HG02798 (cell line): ENCODE measurements around the gene FAM227B.
"Not testable (repeated sequence)": the region's sequence is repeated elsewhere in the genome, so short reads cannot be mapped to it uniquely, and the experiment has no call there.

Experiments
- ATAC-seq: cut with Tn5 transposase; IDR thresholded peaks from one replicate; pipeline ENCODE4 v1.9.1; 2021; ENCODE audit warnings: mild to moderate bottlenecking; ENCODE audit not compliant: unreplicated experiment, poor library complexity

Gene FAM227B, protein sequence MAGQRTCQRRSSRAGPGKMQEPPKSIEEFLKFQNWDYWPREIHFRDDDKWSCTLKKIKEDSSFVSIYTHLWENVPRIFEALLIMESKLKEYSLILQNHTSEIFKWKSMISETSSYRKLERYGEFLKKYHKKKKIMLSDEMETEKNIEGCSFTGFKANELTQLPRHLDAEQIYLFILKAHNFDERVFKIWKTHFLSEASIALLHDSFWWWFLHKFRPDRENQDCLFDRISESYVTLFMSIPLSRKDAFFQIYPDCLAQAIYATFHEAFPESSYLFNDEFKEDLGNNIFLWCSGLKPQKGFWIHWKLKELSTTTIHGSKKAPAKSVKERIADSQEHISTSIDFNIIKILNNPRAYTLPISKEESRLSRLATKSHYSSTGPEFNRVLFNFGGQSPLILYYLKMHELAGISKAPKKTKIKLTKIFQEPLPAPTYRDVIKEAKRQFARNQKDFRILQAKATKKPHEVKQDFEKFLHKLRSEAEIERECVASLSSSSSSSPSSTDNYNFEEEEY

DNA sequence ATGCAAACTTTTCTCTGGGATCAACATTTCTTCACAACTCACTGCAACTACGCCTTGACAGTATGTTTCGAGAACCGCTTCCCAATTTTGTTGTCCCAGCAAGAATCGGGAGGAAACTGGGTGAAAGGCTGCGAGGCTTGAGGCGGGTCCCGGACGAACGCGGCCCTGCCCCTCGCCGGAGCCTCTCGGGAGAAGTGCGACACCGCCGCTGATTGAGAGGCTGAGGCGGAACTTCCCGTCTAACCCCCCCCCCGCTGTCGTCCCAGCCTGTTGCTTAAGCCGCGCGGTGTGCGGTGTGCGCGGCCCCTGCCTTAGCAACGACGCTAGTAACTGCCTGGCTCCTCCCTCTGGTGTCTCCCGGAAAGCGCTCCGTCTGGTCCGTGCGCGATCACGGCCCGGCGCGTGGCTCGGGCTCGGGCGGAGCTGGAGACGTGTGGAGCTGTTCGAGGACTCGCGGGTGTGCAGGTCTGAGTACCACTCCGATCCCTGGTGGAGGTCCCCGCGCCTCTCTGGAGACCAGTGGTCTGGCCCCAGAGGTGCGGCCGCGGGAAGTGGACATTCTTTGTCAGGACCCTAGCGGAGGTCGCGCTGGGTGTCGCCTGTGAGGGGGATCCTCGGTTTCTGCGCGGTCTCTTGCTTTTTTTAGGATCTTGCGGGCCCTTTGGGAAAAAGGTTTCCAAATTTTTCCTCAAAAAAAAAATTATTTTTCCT, at the start of gene FAM227B, which contains the start of gene DTWD1:
TSS of gene FAM227B (minus strand) at position 161 of the 711 bp plus-strand sequence. CDS start 5,647 bp downstream, outside the sequence.
TSS of gene DTWD1 (plus strand) at position 391 of the 711 bp plus-strand sequence. CDS start 4,120 bp downstream, outside the sequence.
- peak; percentile 99 for ATAC-seq

DNA sequence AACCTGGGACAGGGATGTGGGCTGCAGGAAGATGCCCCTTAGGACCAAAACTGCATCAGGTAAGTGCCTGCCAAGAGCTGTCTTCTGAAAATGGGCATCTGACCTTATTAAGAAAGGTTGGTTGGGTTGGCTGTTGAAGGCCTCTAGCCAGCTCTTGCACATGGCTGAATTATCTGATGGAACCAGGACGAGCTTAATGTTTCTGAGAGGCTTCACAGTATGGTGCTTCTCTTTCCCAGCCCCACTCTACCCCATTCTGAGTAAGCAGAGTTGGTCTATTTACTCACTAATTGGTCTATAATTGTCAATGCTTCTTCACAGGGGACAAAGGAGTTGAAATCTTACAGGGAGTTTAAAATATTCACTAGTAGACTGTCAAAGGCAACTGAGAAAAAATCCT, 48.7 kb upstream of the FAM227B start:
- ATAC-seq = no peak

DNA sequence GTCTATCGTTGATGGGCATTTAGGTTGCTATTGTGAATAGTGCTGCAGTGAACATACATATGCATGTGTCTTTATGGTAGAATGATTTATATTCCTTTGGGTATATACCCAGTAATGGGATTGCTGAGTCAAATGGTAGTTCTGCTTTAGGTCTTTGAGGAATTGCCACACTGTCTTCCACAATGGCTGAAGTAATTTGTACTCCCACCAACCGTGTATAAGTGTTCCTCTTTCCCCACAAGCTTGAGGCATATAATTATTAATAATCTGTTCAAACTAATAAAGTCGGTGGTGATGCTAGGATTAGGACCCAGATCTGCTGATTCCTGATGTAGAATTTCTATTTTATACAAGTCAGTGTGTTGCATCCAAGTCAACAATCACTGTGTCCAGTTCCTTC, 45.9 kb upstream of the FAM227B start:
- ATAC-seq = not testable (repeated sequence)

DNA sequence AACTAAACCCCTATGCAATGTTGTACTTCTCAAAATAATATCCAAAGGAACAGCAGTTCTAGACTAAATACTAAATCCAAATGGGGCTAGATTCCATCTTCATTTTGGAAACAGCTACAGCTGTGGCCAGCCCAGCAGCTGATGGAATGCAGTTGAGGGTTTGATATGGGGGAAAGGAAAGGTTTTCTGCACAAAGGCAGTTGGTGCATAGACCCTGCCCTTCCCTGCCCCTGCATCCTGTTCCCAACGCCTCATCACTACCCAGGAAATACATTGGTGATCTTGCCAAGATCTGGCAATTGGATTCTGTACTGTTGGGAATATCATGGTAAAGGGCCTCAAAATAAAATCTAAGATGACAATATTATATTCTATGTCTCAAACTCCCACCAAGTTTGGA, 44.1 kb upstream of the FAM227B start:
- no peak for ATAC-seq

DNA sequence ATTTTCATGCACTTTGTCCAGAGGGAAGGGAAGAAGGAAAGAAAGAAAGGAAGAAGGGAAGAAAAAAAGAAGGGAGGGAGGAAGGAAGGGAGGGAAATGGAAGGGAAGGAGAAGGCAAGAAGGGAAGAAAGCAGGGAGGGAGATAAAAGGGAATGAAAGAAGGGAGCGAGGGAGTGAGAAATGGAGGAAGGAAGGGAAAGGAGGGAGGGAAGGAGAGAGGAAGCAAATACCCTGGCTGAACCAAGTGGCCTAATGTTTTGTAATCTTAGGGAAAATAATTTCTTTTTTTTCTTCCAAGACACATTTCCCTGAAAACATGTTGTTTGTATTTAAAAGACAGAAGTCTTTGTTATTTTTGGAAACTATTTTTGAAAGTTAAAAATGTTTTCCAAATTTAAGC, 36.1 kb upstream of the FAM227B start:
- ATAC-seq = no peak

DNA sequence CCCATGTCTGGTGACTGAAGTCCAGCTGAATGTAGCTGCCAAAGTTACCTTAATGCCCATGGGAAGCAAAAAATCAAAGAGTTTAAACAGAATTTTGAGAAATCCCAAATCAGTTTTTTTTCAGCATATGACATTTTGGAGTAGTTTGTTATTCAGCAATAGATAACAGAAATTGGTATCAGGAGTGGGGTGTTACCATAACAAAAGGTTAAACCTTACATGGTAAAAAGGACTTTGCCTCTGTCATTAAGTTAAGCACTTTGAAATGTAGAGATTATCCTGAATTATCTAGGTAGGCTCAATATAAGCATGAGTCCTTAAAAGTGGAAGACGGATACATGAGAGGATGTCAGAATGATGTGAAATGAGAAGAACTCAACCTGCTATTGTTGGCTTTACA, 32.3 kb upstream of the FAM227B start:
- no peak for ATAC-seq

DNA sequence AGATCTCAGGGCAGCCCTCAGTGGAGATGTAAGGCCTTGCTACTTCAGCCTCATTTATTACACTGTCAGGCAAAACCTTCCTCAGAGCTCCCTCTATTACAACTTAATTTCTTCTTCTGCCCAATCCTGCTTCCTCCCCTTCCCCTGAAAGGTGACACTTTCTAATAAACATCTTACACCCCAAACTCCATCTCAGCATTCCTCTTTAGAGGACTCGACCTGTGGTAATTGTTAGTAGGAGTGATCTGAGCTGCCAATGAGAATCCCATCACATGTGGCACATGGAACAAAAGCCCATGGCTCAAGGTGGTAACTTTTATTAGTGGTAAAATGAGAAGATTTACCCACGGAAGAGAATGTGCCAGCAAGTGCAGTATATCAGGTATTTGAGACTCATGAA, 30.1 kb upstream of the FAM227B start:
- ATAC-seq = no peak

DNA sequence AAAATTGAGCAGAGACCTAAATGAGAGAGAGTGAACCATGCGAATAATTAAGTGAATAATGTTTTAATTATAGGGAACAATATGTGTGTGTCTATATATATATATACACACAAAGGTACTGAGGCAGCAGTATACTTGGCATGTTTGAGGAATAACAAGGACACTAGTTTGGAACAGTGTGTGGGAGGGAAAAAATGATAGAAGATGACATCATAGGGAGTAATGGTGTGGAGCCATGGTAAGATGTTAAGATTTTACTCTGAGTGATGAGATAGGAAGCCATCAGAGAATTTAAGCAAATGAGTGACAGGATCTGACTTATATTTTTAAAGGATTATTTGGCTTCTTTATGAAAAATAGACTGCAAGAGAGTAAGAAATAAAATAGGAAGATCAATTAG, 29.4 kb upstream of the FAM227B start:
- ATAC-seq = no peak

DNA sequence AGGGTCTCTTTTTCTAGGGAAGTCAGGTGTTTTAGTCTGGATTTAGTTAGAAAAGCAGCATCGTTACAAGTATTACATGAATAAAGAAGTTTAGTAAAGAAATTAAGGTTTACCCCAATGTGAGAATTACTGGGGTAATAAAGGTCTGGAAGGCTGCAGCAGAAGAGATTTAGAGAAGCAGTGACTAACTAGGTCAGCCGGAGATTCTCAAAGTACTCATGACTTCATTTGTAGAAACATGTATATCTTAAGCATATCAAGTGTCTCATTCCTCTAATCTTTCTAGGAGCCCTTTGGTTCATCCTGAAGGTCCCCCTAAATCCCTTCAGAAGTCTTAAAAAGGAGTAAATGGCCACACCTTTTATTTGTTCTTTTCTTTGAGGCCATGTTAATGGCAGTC, 26.3 kb upstream of the FAM227B start:
- no peak for ATAC-seq

DNA sequence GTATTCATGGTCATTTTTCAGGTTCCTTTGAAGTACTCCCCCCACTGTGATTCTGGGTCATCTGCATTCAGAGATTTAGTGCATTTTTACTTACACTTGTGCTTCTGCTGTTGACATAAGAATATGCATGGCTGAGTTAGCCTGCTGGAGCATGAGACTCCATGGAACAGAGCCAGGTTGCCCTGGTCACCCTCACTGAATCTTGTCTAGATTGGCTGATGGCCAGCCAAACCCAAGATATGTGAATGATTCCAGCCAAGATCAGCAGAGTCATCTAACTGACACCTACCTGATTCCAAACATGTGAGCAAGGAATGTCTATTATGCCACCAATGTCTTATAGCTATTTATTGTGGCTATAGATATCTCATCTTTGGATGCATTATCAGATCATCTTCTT, 25.3 kb upstream of the FAM227B start:
- ATAC-seq = no peak

DNA sequence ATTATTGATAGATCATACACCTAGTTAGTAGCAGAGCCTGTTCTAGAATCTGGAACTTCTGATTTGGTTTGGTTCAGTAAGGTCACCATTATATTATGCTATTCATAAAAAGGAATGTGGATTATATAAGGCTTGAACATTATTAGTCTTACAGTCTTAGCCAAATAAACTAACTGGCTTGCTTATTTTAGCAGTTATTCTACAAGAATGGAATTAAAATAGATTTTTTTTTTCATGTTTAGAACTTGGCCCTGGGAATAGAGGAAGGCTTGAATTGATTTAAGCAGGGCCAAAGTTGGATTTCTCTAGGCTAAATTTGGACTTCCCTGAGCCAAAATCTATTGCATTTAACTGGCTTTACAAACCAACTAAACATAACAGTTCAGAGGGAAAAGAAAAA, 24.7 kb upstream of the FAM227B start:
- no peak for ATAC-seq

DNA sequence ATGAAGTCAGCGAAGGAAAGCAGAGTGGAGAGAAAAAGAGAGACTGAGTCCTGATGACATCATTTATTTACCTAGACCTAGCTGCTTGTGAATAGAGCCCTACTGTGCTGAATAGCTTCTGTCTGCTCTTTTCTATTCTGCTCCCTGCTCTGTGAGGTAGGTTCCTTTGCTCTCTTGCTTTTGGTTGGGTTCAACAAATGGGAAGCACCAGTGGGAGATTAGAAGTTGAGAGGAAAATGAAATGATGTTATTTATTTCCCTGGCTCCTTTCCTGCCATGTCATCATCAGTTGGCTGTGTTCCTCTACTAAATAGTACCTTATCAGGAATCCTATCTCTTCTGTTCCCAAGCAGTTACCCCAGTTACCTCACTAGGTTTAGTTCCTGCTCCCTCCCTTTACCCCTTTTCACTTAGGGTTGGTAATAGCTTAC, 23.8 kb upstream of the FAM227B start:
- no peak for ATAC-seq

DNA sequence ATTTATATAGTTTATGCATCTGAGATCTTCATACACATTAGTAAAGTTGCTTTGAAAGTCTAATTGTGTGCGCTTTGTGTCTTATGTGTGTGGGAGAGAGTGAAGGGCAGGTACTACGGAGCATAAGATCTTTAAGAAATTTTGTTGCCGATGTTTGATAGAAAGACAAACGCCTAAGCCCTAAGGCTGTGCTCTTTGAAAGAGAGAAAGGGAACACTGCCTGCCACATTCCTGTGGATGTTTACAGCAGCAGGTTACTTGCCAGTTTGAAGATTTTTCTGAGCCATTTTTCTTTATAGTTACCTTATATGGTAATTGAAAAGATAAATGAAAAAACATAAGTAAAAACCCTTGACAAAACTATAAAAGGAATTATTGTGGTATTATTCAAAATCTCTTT, 17.2 kb upstream of the FAM227B start:
- no peak for ATAC-seq

DNA sequence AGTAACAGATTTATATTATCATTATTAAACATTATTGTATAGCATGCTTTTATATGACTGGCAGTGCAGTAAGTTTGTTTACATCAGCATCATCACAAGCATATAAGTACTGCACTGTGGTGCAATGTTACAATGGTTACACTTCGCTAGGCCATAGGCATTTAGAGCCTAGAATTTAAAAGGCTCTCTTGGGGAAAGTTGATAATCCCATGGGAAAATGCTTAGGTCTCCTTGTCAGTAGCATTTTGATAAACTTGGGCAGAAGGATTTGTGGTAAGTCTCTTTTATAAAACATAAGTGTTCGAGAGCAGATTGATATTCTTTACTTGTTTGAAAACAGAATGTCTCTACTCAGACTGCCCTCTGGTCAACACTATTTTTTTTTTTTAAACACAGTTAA, 7.8 kb upstream of the FAM227B start:
- no peak for ATAC-seq

DNA sequence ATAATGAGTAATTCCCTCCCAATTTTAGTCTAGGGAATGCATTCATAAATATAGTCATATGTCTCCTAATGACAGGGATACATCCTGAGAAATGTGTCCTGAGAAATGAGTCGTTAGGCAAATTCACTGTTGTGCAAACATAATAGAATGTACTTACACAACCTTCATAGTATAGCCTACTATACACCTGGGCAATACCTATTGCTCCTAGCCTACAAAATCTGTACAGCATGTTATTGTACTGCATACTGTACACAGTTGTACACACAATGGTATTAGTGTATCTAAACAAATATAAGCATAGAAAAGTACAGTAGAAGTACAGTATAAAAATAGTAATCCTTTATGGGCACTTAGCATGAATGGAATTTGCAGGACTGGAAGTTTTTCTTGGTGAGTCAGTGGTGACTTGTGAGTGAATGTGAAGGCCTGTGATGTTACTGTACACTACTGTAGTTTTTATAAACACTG, 6.8 kb upstream of the FAM227B start:
- ATAC-seq = no peak

DNA sequence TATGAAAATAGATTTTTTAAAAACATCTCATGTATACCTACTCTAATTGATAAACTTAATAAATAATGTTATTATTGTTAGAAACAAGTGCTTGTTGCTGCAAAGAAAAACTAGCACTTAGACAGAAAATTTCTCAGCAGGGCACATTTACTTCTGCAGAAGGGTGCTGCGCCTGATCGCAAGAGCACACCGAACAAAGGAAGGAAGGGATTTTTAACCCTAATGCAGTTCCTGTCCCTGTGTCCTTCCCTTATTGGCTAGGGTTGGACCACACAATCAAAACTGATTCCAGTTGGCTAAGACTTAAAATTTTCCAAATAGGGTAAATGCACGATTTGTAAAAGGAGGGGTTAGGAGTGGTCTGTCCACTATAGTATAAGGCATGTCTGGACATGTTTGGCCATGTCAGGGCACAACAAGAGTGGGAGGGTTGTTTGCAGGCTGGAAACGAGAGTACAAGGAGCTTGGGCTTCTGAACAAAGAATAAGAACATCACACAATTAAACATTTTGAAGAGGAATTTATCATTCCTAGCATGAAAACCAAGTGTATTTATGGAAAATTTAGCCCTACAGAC, 4.9 kb upstream of the FAM227B start:
- no peak for ATAC-seq

DNA sequence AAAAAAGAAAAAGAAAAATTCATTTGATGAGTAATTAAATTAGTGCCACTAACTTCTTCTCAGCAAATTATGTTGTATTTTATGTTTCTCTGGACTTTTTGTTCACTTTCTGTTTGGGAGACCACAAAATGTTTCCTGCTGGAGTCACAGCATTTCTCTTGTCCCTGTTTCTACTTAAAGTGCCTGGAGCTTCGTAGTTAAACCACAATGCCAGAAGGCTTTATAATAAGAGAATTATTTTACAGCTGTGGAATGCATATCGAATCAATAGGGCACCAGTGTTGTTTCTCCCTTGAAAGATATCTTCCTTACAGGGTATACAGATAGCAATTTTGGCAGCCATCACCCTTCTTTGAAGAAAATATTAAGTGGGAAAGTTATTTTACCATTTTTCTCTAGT, 3.4 kb upstream of the FAM227B start:
- no peak for ATAC-seq

DNA sequence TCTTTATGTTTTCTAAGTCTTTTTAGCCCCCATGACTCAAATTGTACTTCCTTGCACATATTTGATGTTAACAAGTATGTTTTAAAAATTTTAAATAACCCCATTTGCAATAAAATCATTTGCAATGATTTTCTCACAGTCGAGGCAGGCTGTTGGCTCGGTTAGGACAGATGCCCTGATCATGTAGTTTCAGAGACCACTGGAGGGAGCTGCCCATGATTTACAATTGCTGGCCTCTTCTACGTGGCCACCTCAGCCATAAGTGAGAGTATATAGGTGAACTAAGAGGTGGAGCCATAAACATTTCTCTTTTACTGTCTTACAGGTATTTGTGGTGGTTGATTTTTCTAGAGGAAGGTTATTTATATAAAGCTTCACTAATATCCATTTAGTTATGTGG, 1.9 kb upstream of the FAM227B start:
- ATAC-seq = no peak

DNA sequence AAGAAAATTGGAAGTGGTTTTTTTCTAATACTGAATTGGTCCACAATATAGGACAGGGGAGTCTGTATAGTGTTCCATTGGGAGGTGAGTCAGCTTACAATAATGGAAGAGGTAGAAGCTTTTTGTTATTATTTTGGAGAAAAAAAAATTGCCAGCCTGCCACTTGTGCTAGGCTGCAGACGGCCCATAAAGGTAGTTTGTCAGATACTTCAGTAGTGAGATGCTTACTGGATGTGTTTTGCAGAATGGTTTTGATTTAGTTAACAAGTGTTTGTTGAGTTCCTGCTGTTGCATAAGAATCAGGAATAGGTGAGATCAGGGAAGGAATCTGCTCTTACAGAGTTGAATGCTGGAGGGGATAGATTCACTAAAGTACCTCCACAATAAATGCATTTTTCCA, 1.3 kb upstream of the FAM227B start:
- no peak for ATAC-seq

DNA sequence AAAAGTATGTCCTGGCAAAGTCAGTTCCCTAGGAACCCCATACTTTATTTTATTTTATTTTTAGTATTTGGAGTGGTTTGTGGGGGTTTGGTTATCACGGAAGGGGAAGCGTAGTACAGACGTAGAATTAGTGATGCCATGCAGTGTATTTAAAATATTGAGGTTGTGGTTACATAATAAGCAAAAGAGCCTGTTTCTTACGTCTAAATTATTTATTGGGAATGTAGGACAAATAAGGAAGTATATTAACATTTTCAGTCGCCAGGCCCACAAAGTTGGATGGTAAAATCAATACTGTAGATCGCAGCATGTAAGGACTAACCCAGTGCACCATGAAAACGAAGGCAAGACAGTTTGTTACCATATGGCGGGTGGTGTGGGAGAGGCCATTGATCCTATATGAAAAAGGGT, 788 bp upstream of the FAM227B start:
- no peak for ATAC-seq

DNA sequence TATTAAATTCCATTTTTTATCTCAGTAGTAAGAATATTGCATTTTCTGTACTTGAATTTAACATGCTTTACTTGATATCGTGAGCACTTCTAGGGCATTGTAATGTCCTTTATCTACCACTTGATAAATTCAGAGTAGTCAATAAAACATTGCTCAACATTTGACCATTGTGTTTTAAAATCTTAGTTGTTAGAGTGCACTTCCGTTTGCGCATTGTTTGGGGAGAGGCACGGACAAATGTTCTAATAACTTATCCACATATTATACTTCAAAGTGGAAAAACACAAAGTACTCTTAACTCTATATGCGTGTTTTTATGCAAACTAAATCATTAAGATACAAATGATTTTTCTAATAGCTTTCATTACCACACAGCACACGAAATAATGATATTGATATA, 419 bp downstream of the FAM227B start:
- no peak for ATAC-seq
